Measurements from ENCODE around the gene BANK1.

BANK1 gene

GRCh38 chr4:101973361-101973760, 182.8 kb downstream of the BANK1 start:
- no peak overlapping the region for H3K4me3 ChIP-seq (ENCODE audit: low read depth, low read length)
- DNase-seq (ENCODE audit: low read depth): no peak
- TF ChIP-seq, protein P1, sequence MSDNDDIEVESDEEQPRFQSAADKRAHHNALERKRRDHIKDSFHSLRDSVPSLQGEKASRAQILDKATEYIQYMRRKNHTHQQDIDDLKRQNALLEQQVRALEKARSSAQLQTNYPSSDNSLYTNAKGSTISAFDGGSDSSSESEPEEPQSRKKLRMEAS (IDR thresholded peaks at IDR 0.05; ENCODE audit: low read depth, low read length): no peak
- TF ChIP-seq POLR2A (IDR thresholded peaks at IDR 0.05; ENCODE audit: extremely low read depth, insufficient read length): no peak
- TF ChIP-seq MYC (IDR thresholded peaks at IDR 0.05; ENCODE audit: low read depth, low read length): no peak
- TF ChIP-seq CTCF (IDR thresholded peaks at IDR 0.05; ENCODE audit: low read depth, low read length): no peak

DNA sequence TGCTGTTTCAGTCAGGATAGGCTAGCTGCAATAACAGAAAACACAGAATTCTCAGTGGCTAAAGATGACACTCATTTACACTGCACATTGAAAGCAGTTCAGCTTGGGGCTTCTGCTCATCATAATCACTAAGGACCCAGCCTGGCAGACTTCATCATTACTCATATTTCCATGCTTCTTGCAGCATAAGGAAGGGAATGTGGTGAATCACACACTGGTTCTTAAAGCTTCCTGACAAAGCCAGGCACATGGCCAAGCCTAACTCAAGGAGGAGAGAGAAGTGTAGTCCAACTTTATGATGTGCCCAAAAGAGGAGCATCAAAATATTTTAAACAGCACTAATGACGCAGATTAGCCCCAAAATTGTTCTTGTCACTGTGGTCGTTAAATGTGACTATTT, 186.5 kb downstream of the BANK1 start:
- H3K4me3 ChIP-seq (ENCODE audit: low read depth, low read length): no peak overlapping the region
- DNase-seq (ENCODE audit: low read depth): no peak
- no peak for TF ChIP-seq POLR2A (IDR thresholded peaks at IDR 0.05; ENCODE audit: extremely low read depth, insufficient read length)
- TF ChIP-seq MYC (IDR thresholded peaks at IDR 0.05; ENCODE audit: low read depth, low read length): no peak
- no peak for TF ChIP-seq CTCF (IDR thresholded peaks at IDR 0.05; ENCODE audit: low read depth, low read length)
- TF ChIP-seq, protein P1 (IDR thresholded peaks at IDR 0.05; ENCODE audit: low read depth, low read length): no peak

GRCh38 chr4:101981756-101982155, 191.2 kb downstream of the BANK1 start:
- peak; percentile 65 for TF ChIP-seq MYC (IDR thresholded peaks at IDR 0.05; ENCODE audit: low read depth, low read length)
- TF ChIP-seq, protein P1 (IDR thresholded peaks at IDR 0.05; ENCODE audit: low read depth, low read length): peak; percentile 64
- TF ChIP-seq POLR2A (IDR thresholded peaks at IDR 0.05; ENCODE audit: extremely low read depth, insufficient read length): no peak
- TF ChIP-seq CTCF (IDR thresholded peaks at IDR 0.05; ENCODE audit: low read depth, low read length): no peak
- peak; percentile 95 for DNase-seq (ENCODE audit: low read depth)
- no peak overlapping the region for H3K4me3 ChIP-seq (ENCODE audit: low read depth, low read length)

GRCh38 chr4:101983835-101984234, 193.3 kb downstream of the BANK1 start:
- no peak overlapping the region for H3K4me3 ChIP-seq (ENCODE audit: low read depth, low read length)
- no peak for TF ChIP-seq CTCF (IDR thresholded peaks at IDR 0.05; ENCODE audit: low read depth, low read length)
- no peak for TF ChIP-seq POLR2A (IDR thresholded peaks at IDR 0.05; ENCODE audit: extremely low read depth, insufficient read length)
- TF ChIP-seq, protein P1 (IDR thresholded peaks at IDR 0.05; ENCODE audit: low read depth, low read length): no peak
- no peak for TF ChIP-seq MYC (IDR thresholded peaks at IDR 0.05; ENCODE audit: low read depth, low read length)
- no peak for DNase-seq (ENCODE audit: low read depth)

- DNase-seq (ENCODE audit: low read depth): no peak
- no peak for TF ChIP-seq POLR2A (IDR thresholded peaks at IDR 0.05; ENCODE audit: extremely low read depth, insufficient read length)
- no peak for TF ChIP-seq CTCF (IDR thresholded peaks at IDR 0.05; ENCODE audit: low read depth, low read length)
- TF ChIP-seq, protein P1 (IDR thresholded peaks at IDR 0.05; ENCODE audit: low read depth, low read length): no peak
- no peak for TF ChIP-seq MYC (IDR thresholded peaks at IDR 0.05; ENCODE audit: low read depth, low read length)
- H3K4me3 ChIP-seq (ENCODE audit: low read depth, low read length): no peak overlapping the region
Observed at GRCh38 chr4:101987623-101988243, 197.2 kb downstream of the BANK1 start.
